GM23338 (cell line): Measurements from ENCODE around the gene MAFB. TPM values are rescaled to one million over a fixed set of nuclear protein-coding genes. Genes with fewer than 3 reads are reported as not detected.

ENCODE experiments used
- ATAC-seq: fragments of 200-7000 bp; cut with Tn5 transposase; 3 replicates; pipeline ENCODE4 v1.9.1; 2020
- DNase-seq: peaks from one replicate; pipeline ENCODE4 v3.0.0-alpha.2; 2015; ENCODE audit warnings: low spot score
- H2AFZ ChIP-seq: fragments of 200-600 bp; sonication (generic); 2 replicates; pipeline ENCODE4 v1.8.0; 2016; ENCODE audit warnings: antibody characterized with exemption, mild to moderate bottlenecking, moderate library complexity
- H3F3A ChIP-seq: fragments of 200-600 bp; sonication (generic); replicated peaks from 2 replicates; pipeline ENCODE4 v1.8.0; 2017; ENCODE audit warnings: antibody characterized with exemption, mixed run types, low read depth
- H3K27ac ChIP-seq: fragments of 200-600 bp; sonication (generic); 2 replicates; pipeline ENCODE4 v1.6.1; 2016; ENCODE audit warnings: low read depth
- H3K27me3 ChIP-seq: fragments of 200-600 bp; sonication (generic); 2 replicates; pipeline ENCODE4 v1.8.0; 2016; ENCODE audit warnings: mild to moderate bottlenecking, mixed run types, moderate library complexity; ENCODE audit not compliant: insufficient read depth
- H3K36me3 ChIP-seq: fragments of 200-600 bp; sonication (generic); 2 replicates; pipeline ENCODE4 v1.8.0; 2016; ENCODE audit warnings: mild to moderate bottlenecking; ENCODE audit not compliant: insufficient read depth
- H3K4me1 ChIP-seq: fragments of 200-600 bp; sonication (generic); 2 replicates; pipeline ENCODE4 v1.8.0; 2016; ENCODE audit warnings: mild to moderate bottlenecking, moderate library complexity; ENCODE audit not compliant: insufficient read depth
- H3K4me2 ChIP-seq: fragments of 200-600 bp; sonication (generic); 2 replicates; pipeline ENCODE4 v1.7.1; 2017; ENCODE audit warnings: mixed run types
- H3K4me3 ChIP-seq: fragments of 200-600 bp; sonication (generic); 2 replicates; pipeline ENCODE4 v1.6.1; 2016; ENCODE audit warnings: mixed run types
- H3K79me2 ChIP-seq: fragments of 200-600 bp; sonication (generic); replicated peaks from 2 replicates; pipeline ENCODE4 v1.8.0; 2017; ENCODE audit warnings: mild to moderate bottlenecking; ENCODE audit not compliant: insufficient read depth
- H3K9me2 ChIP-seq: fragments of 200-600 bp; sonication (generic); 2 replicates; pipeline ENCODE4 v1.8.0; 2017; ENCODE audit not compliant: insufficient read depth
- H4K20me1 ChIP-seq: fragments of 200-600 bp; sonication (generic); replicated peaks from 2 replicates; pipeline ENCODE4 v1.8.0; 2017; ENCODE audit warnings: mild to moderate bottlenecking; ENCODE audit not compliant: insufficient read depth
- H3K27ac Mint-ChIP-seq: 2 replicates; pipeline ENCODE4 v1.8.0; 2020; ENCODE audit warnings: inconsistent platforms, mild to moderate bottlenecking, moderate library complexity, mixed read lengths
- H3K27me3 Mint-ChIP-seq: 3 replicates; pipeline ENCODE4 v1.8.0; 2022; ENCODE audit warnings: low read depth, mild to moderate bottlenecking, moderate library complexity, mixed read lengths, inconsistent platforms; ENCODE audit not compliant: insufficient read depth, poor library complexity
- H3K36me3 Mint-ChIP-seq: 3 replicates; pipeline ENCODE4 v1.8.0; 2021; ENCODE audit warnings: low read depth, mild to moderate bottlenecking, inconsistent platforms, moderate library complexity, mixed read lengths
- H3K4me1 Mint-ChIP-seq: 3 replicates; pipeline ENCODE4 v1.8.0; 2020; ENCODE audit warnings: mild to moderate bottlenecking, inconsistent platforms, mixed read lengths
- H3K4me3 Mint-ChIP-seq: 3 replicates; pipeline ENCODE4 v1.8.0; 2021; ENCODE audit warnings: moderate library complexity, mild to moderate bottlenecking, inconsistent platforms, mixed read lengths
- H3K9me3 Mint-ChIP-seq: 3 replicates; pipeline ENCODE4 v1.8.0; 2020; ENCODE audit warnings: moderate library complexity, mild to moderate bottlenecking, inconsistent platforms, mixed read lengths
- CREB1 ChIP-seq: fragments of 250-450 bp; sonication (Bioruptor Pico); IDR thresholded peaks from 2 replicates; pipeline ENCODE4 v1.5.0; 2020; ENCODE audit warnings: low read depth, mild to moderate bottlenecking, moderate library complexity
- EZH2 ChIP-seq: fragments of 200-600 bp; sonication (generic); IDR thresholded peaks from one replicate; pipeline ENCODE4 v1.8.0; 2017; ENCODE audit warnings: antibody characterized with exemption, mild to moderate bottlenecking, low read depth; ENCODE audit not compliant: unreplicated experiment
- EZH2phosphoT487 ChIP-seq: fragments of 200-600 bp; sonication (generic); IDR thresholded peaks from one replicate; pipeline ENCODE4 v1.8.1; 2018; ENCODE audit warnings: antibody characterized with exemption; ENCODE audit not compliant: unreplicated experiment
- JUNB ChIP-seq: IDR thresholded peaks from one replicate; pipeline ENCODE4 v1.6.1; 2016; ENCODE audit warnings: antibody characterized with exemption; ENCODE audit not compliant: unreplicated experiment
- NANOG ChIP-seq: IDR thresholded peaks from 2 replicates; pipeline ENCODE4 v1.6.1; 2016; ENCODE audit warnings: antibody characterized with exemption, borderline replicate concordance
- POLR2AphosphoS5 ChIP-seq: IDR thresholded peaks from 2 replicates; pipeline ENCODE4 v1.6.1; 2016; ENCODE audit warnings: antibody characterized with exemption, low read depth
- STAT1 ChIP-seq: IDR thresholded peaks from one replicate; pipeline ENCODE4 v1.6.1; 2016; ENCODE audit warnings: antibody characterized with exemption; ENCODE audit not compliant: unreplicated experiment
- ZNF114 ChIP-seq: fragments of 250-450 bp; sonication (Bioruptor Pico); IDR thresholded peaks from 2 replicates; pipeline ENCODE4 v1.5.0; 2020; ENCODE audit warnings: mild to moderate bottlenecking, moderate library complexity
- ZNF331 ChIP-seq: fragments of 250-450 bp; sonication (Bioruptor Pico); IDR thresholded peaks from 2 replicates; pipeline ENCODE4 v1.5.0; 2020; ENCODE audit warnings: low read depth, mild to moderate bottlenecking, moderate library complexity
- polyA plus RNA-seq: library from polyadenylated mRNA; unstranded; fragments of >200 nt; fragmentation: Nextera tagmentation; extraction: Ambion mirVana; gene quantifications from 2 replicates; pipeline ENCODE4 v1.2.1, GENCODE V29; 2016
- total RNA-seq: library from RNA; depleted of rRNA; stranded (reverse); fragments of >200 nt; shearing (Covaris generic); gene quantifications from 2 replicates; pipeline ENCODE4 v1.2.3, GENCODE V29; 2014
- TF ChIP-seq, protein P1 (sequence below), 2 experiments: fragments of 200-600 bp in 1 of 2; sonication (generic) in 1 of 2; conservative IDR thresholded peaks; 2 replicates each; pipeline versions ENCODE4 v1.5.1 to v1.6.1; 2016 to 2017; ENCODE audit warnings: antibody characterized with exemption in 2 of 2, low read depth in 2 of 2, mild to moderate bottlenecking in 2 of 2, moderate library complexity in 1 of 2
- TF ChIP-seq, protein P2 (sequence below): IDR thresholded peaks from one replicate; pipeline ENCODE4 v1.6.1; 2018; ENCODE audit warnings: antibody characterized with exemption; ENCODE audit not compliant: unreplicated experiment
- TF ChIP-seq, protein P3 (sequence below): fragments of 250-450 bp; sonication (Bioruptor Pico); IDR thresholded peaks from 2 replicates; pipeline ENCODE4 v1.5.0; 2020; ENCODE audit warnings: mild to moderate bottlenecking, moderate library complexity
- TF ChIP-seq, protein P4 (sequence below): IDR thresholded peaks from 2 replicates; pipeline ENCODE4 v1.6.1; 2016; ENCODE audit warnings: antibody characterized with exemption

Gene MAFB
- total and polyA plus RNA-seq, 2 experiments from 2014 or later, result 1.6 to 2.3 TPM

DNA sequence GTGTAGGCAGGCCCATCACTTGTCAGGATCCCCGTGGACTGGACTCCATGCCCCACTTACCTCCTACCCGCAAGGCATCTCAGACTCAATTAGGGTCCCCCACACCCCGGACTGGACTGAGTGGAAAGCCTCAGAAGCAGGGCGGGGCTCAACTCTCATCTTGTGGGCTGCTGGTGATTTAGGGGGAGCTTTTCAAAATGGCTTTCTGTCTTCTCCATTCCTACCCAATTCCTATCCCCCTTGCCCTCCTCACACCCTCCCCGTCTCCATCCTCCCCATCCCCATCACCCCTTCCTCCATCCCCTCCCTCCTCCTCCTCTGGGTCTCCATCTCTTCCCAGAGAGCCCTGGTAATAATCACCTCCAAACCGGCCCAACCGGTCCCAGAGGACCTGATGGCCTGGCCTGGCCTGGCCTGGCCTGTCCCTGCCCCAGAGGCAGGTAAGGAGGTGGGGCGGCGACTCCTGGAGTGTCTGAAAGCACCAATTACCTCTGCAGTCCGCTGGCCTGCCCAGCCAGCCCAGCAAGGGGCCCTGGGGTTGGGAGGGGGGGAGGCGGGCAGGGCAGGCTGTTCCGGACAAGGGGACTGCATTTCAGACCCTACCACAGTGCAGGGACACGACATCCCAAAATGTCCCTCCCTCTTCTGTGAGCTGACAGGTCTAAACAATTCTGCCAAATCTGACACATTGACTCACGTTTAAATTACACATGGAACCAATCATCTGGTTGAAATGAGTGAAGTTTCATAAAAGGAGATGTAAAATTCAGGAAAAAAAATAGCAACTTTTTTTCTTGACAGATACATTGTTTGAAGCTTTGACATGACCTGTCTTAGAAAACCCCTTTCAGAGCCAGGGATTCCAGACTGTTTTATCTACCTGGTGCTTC, 24.8 kb downstream of the MAFB start:
- no peaks in the 10 kb centered on the region for H3K27me3 ChIP-seq
- peak; percentile 85 for ATAC-seq
- Mint-ChIP-seq H3K27me3 (peaks cover 9% of the 10 kb centered on the region), H3K9me3 (no peaks in the 10 kb centered on the region), H3K27ac (no peak overlapping the region), H3K4me3 (no peak overlapping the region), H3K4me1 (peaks cover 2% of the 10 kb centered on the region; the same call in 1 of the 3 replicates), H3K36me3 (no peaks in the 10 kb centered on the region)
- DNase-seq, result no peak
- no peak overlapping the region for H3K4me3 ChIP-seq
- no peaks in the 10 kb centered on the region for H3K4me1 ChIP-seq
- no peaks in the 10 kb centered on the region for H3K79me2 ChIP-seq
- no peaks in the 10 kb centered on the region for H4K20me1 ChIP-seq
- no peak overlapping the region for H3K4me2 ChIP-seq
- no peak overlapping the region for H3K27ac ChIP-seq
- H3F3A ChIP-seq, result no peaks in the 10 kb centered on the region
- no peaks in the 10 kb centered on the region for H3K36me3 ChIP-seq
- TF ChIP-seq ZNF114 (CRISPR knock-in tag) (no peak), EZH2 (no peak), STAT1 (no peak), POLR2AphosphoS5 (no peak), ZNF331 (CRISPR knock-in tag) (no peak), JUNB (no peak), CREB1 (no peak), NANOG (no peak), EZH2phosphoT487 (no peak)
- TF ChIP-seq, protein P1, sequence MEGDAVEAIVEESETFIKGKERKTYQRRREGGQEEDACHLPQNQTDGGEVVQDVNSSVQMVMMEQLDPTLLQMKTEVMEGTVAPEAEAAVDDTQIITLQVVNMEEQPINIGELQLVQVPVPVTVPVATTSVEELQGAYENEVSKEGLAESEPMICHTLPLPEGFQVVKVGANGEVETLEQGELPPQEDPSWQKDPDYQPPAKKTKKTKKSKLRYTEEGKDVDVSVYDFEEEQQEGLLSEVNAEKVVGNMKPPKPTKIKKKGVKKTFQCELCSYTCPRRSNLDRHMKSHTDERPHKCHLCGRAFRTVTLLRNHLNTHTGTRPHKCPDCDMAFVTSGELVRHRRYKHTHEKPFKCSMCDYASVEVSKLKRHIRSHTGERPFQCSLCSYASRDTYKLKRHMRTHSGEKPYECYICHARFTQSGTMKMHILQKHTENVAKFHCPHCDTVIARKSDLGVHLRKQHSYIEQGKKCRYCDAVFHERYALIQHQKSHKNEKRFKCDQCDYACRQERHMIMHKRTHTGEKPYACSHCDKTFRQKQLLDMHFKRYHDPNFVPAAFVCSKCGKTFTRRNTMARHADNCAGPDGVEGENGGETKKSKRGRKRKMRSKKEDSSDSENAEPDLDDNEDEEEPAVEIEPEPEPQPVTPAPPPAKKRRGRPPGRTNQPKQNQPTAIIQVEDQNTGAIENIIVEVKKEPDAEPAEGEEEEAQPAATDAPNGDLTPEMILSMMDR (conservative IDR thresholded peaks at IDR 0.05; ENCODE audit: low read depth in 2 of 2), result no peak
- TF ChIP-seq, protein P2, sequence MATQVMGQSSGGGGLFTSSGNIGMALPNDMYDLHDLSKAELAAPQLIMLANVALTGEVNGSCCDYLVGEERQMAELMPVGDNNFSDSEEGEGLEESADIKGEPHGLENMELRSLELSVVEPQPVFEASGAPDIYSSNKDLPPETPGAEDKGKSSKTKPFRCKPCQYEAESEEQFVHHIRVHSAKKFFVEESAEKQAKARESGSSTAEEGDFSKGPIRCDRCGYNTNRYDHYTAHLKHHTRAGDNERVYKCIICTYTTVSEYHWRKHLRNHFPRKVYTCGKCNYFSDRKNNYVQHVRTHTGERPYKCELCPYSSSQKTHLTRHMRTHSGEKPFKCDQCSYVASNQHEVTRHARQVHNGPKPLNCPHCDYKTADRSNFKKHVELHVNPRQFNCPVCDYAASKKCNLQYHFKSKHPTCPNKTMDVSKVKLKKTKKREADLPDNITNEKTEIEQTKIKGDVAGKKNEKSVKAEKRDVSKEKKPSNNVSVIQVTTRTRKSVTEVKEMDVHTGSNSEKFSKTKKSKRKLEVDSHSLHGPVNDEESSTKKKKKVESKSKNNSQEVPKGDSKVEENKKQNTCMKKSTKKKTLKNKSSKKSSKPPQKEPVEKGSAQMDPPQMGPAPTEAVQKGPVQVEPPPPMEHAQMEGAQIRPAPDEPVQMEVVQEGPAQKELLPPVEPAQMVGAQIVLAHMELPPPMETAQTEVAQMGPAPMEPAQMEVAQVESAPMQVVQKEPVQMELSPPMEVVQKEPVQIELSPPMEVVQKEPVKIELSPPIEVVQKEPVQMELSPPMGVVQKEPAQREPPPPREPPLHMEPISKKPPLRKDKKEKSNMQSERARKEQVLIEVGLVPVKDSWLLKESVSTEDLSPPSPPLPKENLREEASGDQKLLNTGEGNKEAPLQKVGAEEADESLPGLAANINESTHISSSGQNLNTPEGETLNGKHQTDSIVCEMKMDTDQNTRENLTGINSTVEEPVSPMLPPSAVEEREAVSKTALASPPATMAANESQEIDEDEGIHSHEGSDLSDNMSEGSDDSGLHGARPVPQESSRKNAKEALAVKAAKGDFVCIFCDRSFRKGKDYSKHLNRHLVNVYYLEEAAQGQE, result no peak
- TF ChIP-seq, protein P3, sequence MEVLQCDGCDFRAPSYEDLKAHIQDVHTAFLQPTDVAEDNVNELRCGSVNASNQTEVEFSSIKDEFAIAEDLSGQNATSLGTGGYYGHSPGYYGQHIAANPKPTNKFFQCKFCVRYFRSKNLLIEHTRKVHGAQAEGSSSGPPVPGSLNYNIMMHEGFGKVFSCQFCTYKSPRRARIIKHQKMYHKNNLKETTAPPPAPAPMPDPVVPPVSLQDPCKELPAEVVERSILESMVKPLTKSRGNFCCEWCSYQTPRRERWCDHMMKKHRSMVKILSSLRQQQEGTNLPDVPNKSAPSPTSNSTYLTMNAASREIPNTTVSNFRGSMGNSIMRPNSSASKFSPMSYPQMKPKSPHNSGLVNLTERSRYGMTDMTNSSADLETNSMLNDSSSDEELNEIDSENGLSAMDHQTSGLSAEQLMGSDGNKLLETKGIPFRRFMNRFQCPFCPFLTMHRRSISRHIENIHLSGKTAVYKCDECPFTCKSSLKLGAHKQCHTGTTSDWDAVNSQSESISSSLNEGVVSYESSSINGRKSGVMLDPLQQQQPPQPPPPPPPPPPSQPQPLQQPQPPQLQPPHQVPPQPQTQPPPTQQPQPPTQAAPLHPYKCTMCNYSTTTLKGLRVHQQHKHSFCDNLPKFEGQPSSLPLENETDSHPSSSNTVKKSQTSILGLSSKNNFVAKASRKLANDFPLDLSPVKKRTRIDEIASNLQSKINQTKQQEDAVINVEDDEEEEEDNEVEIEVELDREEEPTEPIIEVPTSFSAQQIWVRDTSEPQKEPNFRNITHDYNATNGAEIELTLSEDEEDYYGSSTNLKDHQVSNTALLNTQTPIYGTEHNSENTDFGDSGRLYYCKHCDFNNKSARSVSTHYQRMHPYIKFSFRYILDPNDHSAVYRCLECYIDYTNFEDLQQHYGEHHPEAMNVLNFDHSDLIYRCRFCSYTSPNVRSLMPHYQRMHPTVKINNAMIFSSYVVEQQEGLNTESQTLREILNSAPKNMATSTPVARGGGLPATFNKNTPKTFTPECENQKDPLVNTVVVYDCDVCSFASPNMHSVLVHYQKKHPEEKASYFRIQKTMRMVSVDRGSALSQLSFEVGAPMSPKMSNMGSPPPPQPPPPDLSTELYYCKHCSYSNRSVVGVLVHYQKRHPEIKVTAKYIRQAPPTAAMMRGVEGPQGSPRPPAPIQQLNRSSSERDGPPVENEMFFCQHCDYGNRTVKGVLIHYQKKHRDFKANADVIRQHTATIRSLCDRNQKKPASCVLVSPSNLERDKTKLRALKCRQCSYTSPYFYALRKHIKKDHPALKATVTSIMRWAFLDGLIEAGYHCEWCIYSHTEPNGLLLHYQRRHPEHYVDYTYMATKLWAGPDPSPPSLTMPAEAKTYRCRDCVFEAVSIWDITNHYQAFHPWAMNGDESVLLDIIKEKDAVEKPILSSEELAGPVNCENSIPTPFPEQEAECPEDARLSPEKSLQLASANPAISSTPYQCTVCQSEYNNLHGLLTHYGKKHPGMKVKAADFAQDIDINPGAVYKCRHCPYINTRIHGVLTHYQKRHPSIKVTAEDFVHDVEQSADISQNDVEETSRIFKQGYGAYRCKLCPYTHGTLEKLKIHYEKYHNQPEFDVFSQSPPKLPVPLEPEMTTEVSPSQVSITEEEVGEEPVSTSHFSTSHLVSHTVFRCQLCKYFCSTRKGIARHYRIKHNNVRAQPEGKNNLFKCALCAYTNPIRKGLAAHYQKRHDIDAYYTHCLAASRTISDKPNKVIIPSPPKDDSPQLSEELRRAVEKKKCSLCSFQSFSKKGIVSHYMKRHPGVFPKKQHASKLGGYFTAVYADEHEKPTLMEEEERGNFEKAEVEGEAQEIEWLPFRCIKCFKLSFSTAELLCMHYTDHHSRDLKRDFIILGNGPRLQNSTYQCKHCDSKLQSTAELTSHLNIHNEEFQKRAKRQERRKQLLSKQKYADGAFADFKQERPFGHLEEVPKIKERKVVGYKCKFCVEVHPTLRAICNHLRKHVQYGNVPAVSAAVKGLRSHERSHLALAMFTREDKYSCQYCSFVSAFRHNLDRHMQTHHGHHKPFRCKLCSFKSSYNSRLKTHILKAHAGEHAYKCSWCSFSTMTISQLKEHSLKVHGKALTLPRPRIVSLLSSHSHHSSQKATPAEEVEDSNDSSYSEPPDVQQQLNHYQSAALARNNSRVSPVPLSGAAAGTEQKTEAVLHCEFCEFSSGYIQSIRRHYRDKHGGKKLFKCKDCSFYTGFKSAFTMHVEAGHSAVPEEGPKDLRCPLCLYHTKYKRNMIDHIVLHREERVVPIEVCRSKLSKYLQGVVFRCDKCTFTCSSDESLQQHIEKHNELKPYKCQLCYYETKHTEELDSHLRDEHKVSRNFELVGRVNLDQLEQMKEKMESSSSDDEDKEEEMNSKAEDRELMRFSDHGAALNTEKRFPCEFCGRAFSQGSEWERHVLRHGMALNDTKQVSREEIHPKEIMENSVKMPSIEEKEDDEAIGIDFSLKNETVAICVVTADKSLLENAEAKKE, result no peak
- TF ChIP-seq, protein P4, sequence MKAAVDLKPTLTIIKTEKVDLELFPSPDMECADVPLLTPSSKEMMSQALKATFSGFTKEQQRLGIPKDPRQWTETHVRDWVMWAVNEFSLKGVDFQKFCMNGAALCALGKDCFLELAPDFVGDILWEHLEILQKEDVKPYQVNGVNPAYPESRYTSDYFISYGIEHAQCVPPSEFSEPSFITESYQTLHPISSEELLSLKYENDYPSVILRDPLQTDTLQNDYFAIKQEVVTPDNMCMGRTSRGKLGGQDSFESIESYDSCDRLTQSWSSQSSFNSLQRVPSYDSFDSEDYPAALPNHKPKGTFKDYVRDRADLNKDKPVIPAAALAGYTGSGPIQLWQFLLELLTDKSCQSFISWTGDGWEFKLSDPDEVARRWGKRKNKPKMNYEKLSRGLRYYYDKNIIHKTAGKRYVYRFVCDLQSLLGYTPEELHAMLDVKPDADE, result no peak
- H3K9me2 ChIP-seq, result no peaks in the 10 kb centered on the region
- H2AFZ ChIP-seq, result no peak overlapping the region
